ENCODE results near the gene YY1.

DNA sequence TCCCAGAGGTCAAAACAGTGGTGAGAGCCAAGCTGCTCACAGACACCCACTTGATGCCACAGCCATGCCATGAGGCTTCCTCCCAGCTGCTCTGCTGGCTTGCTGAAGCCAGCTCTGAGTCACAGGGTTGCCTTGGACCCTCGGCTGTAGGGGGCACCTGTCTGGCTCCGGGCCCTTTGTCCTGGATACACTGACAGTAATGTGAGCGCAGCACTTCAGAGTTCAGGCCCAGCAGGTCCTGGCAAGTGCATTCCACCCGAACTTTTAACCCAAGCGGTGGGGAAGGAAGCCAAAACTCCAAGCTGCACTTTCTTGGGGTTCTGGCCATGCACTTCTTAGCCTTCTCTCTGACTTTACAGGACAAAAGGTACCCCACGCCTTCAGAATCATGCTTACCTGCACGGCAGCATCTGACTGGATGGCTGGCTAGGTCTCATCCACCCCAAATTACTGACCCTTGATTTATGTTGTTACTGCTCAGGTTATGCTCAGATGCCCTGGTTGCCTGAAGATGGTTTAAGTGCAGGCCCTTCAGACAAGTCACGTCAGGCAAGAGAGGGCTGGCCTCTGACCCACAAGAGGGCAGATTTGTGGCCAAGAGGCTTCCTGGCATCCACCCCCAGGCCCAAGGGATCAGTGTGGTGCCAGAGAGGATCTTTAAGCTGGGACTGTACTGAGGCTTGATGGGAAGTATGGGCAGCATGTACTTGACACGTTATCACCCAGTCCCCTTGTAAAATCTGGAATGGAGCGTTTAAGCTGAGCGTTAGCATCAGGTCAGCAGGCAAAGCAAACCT is 42.5 kb downstream of the YY1 start:
- no peak for TF ChIP-seq POLR2AphosphoS5 (IDR thresholded peaks at IDR 0.05; ENCODE audit: low read depth, low read length)
- TF ChIP-seq, protein P1, sequence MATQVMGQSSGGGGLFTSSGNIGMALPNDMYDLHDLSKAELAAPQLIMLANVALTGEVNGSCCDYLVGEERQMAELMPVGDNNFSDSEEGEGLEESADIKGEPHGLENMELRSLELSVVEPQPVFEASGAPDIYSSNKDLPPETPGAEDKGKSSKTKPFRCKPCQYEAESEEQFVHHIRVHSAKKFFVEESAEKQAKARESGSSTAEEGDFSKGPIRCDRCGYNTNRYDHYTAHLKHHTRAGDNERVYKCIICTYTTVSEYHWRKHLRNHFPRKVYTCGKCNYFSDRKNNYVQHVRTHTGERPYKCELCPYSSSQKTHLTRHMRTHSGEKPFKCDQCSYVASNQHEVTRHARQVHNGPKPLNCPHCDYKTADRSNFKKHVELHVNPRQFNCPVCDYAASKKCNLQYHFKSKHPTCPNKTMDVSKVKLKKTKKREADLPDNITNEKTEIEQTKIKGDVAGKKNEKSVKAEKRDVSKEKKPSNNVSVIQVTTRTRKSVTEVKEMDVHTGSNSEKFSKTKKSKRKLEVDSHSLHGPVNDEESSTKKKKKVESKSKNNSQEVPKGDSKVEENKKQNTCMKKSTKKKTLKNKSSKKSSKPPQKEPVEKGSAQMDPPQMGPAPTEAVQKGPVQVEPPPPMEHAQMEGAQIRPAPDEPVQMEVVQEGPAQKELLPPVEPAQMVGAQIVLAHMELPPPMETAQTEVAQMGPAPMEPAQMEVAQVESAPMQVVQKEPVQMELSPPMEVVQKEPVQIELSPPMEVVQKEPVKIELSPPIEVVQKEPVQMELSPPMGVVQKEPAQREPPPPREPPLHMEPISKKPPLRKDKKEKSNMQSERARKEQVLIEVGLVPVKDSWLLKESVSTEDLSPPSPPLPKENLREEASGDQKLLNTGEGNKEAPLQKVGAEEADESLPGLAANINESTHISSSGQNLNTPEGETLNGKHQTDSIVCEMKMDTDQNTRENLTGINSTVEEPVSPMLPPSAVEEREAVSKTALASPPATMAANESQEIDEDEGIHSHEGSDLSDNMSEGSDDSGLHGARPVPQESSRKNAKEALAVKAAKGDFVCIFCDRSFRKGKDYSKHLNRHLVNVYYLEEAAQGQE (IDR thresholded peaks at IDR 0.05; ENCODE audit: insufficient read depth in 1 of 2, low read depth in 2 of 2, low read length in 2 of 2), result no peak

All from PFSK-1 (cell line).